Endometrial microvascular endothelial cells (primary cell): ENCODE results near the gene SRBD1. TPM values are rescaled to one million over a fixed set of nuclear protein-coding genes. Genes with fewer than 3 reads are reported as not detected.

ENCODE experiments used
- in situ Hi-C: cut with HindIII; loops from 2 replicates; pipeline ENCODE4 v1.10.0; 2017; ENCODE audit warnings: low sequenced_read_pairs, low pct_unique_long_range_greater_than_20kb; ENCODE audit errors: inconsistent ontology term
- total RNA-seq: library from RNA; depleted of rRNA; stranded (reverse); fragments of >200 nt; gene quantifications from one replicate; pipeline ENCODE4 v1.2.3, GENCODE V29; 2015; ENCODE audit errors: inconsistent ontology term

Gene SRBD1
- 14.8 TPM for total RNA-seq

GRCh38 chr2:45611020-45611859, at the start of gene SRBD1:
Gene SRBD1 (minus strand): TSS chr2:45611267. CDS start chr2:45605441, 5,826 bp downstream.
- in situ Hi-C loops, result no loop called here

GRCh38 chr2:45654250-45654649, 43.2 kb upstream of the SRBD1 start:
- in situ Hi-C loops, result no loop called here

GRCh38 chr2:45653122-45653913, 42.3 kb upstream of the SRBD1 start:
- in situ Hi-C loops, result no loop called here

- in situ Hi-C loops, result no loop called here
These were observed 41.3 kb upstream of the SRBD1 start for GRCh38 chr2:45652090-45653031.

- in situ Hi-C loops, result no loop called here
These were observed 40.5 kb upstream of the SRBD1 start, which contains the start of gene PRKCE for GRCh38 chr2:45651415-45652089. Gene PRKCE (plus strand): TSS chr2:45651675.

- in situ Hi-C loops, result no loop called here
These were observed 39.9 kb upstream of the SRBD1 start for GRCh38 chr2:45650851-45651414.

- in situ Hi-C loops, result loop anchor here (25.0 kb wide), 1 partner anchor 287 kb away; no protein-coding TSS in a partner anchor
These were observed 39.1 kb upstream of the SRBD1 start for GRCh38 chr2:45649858-45650811.

GRCh38 chr2:45649462-45649857, 38.4 kb upstream of the SRBD1 start:
- in situ Hi-C loops, result loop anchor here (25.0 kb wide), 1 partner anchor 288 kb away; no protein-coding TSS in a partner anchor

- in situ Hi-C loops, result loop anchor here (25.0 kb wide), 1 partner anchor 289 kb away; no protein-coding TSS in a partner anchor
These were observed 37.6 kb upstream of the SRBD1 start for GRCh38 chr2:45648636-45649035.

- in situ Hi-C loops, result loop anchor here (25.0 kb wide), 1 partner anchor 289 kb away; no protein-coding TSS in a partner anchor
These were observed 37.0 kb upstream of the SRBD1 start for GRCh38 chr2:45647986-45648520.

GRCh38 chr2:45647356-45647755, 36.3 kb upstream of the SRBD1 start:
- in situ Hi-C loops, result loop anchor here (25.0 kb wide), 1 partner anchor 290 kb away; no protein-coding TSS in a partner anchor

GRCh38 chr2:45646289-45646688, 35.2 kb upstream of the SRBD1 start:
- in situ Hi-C loops, result loop anchor here (25.0 kb wide), 1 partner anchor 291 kb away; no protein-coding TSS in a partner anchor

GRCh38 chr2:45643543-45644542, 32.8 kb upstream of the SRBD1 start:
- in situ Hi-C loops, result loop anchor here (25.0 kb wide), 1 partner anchor 293 kb away; no protein-coding TSS in a partner anchor

- in situ Hi-C loops, result loop anchor here (25.0 kb wide), 1 partner anchor 294 kb away; no protein-coding TSS in a partner anchor
These were observed 32.0 kb upstream of the SRBD1 start for GRCh38 chr2:45643095-45643494.

GRCh38 chr2:45640576-45640975, 29.5 kb upstream of the SRBD1 start:
- in situ Hi-C loops, result loop anchor here (25.0 kb wide), 1 partner anchor 297 kb away; no protein-coding TSS in a partner anchor
